Glomerular endothelial cell (primary cell): ENCODE measurements around the gene OR2D3. TPM values are rescaled to one million over a fixed set of nuclear protein-coding genes. Genes with fewer than 3 reads are reported as not detected.
"Not testable (repeated sequence)": the region's sequence is repeated elsewhere in the genome, so short reads cannot be mapped to it uniquely, and the experiment has no call there.

Experiments used
- DNase-seq: peaks from one replicate; pipeline ENCODE4 v3.0.0-alpha.2; 2011; ENCODE audit warnings: low read depth, low spot score; ENCODE audit errors: extremely low read depth
- total RNA-seq: library from RNA; depleted of rRNA; stranded (reverse); fragments of >200 nt; gene quantifications from 2 replicates; pipeline ENCODE4 v1.2.3, GENCODE V29; 2015

OR2D3 gene
- total RNA-seq, 1 donor from 2014 or later = not detected

- no peak for DNase-seq
These were observed 6.3 kb downstream of the OR2D3 start for GRCh38 chr11:6927030-6927617.

GRCh38 chr11:6928916-6929315, 8.1 kb downstream of the OR2D3 start:
- no peak for DNase-seq

GRCh38 chr11:6931146-6931713, 10.4 kb downstream of the OR2D3 start:
- DNase-seq = no peak

- DNase-seq = no peak
These were observed 11.3 kb downstream of the OR2D3 start for GRCh38 chr11:6932145-6932544.

- DNase-seq = no peak
These were observed 21.2 kb downstream of the OR2D3 start for GRCh38 chr11:6941970-6942369.

- DNase-seq = no peak
These were observed 22.3 kb downstream of the OR2D3 start for GRCh38 chr11:6943131-6943530.

GRCh38 chr11:6954248-6954647, 33.4 kb downstream of the OR2D3 start:
- DNase-seq = not testable (repeated sequence)

- DNase-seq = no peak
These were observed 41.3 kb downstream of the OR2D3 start for GRCh38 chr11:6962141-6962540.

GRCh38 chr11:6962673-6963072, 41.9 kb downstream of the OR2D3 start:
- DNase-seq = no peak

GRCh38 chr11:6968816-6969215, 48.0 kb downstream of the OR2D3 start:
- DNase-seq = no peak

- not testable (repeated sequence) for DNase-seq
These were observed 49.1 kb downstream of the OR2D3 start for GRCh38 chr11:6969854-6970253.

Other genes starting within 250 kb of the OR2D3 start
- gene MRPL17, start 237.7 kb upstream of the OR2D3 start, total RNA-seq = 68.9 and 76.8 TPM in 2 replicates
- 0.15 and 0.18 TPM in 2 replicates for gene OR2AG2, start 149.0 kb upstream of the OR2D3 start, total RNA-seq
- not detected in 2 replicates for gene OR2AG1, start 138.0 kb upstream of the OR2D3 start, total RNA-seq
- gene OR6A2, start 121.3 kb upstream of the OR2D3 start, total RNA-seq = 0.19 and 0.29 TPM in 2 replicates
- not detected in 2 replicates for gene OR10A5, start 75.3 kb upstream of the OR2D3 start, total RNA-seq
- not detected in 2 replicates for gene OR10A2, start 57.9 kb upstream of the OR2D3 start, total RNA-seq
- not detected in 2 replicates for gene OR10A4, start 44.4 kb upstream of the OR2D3 start, total RNA-seq
- gene OR2D2, start 28.5 kb upstream of the OR2D3 start, total RNA-seq = 0.35 TPM in 1 of 2 replicates, not detected in the other
- gene ZNF215, start 5.4 kb downstream of the OR2D3 start, total RNA-seq = 1.5 and 3.7 TPM in 2 replicates
- 0.41 and 0.44 TPM in 2 replicates for gene ZNF214, start 99.3 kb downstream of the OR2D3 start, total RNA-seq
- gene NLRP14, start 99.5 kb downstream of the OR2D3 start, total RNA-seq = 0.10 TPM in 1 of 2 replicates, not detected in the other
- not detected in 2 replicates for gene RBMXL2, start 168.0 kb downstream of the OR2D3 start, total RNA-seq